Kidney (tissue), 14 donors: ENCODE data around the gene GLG1. TPM values are rescaled to one million over a fixed set of nuclear protein-coding genes. Genes with fewer than 3 reads are reported as not detected.
A peak's percentile ranks its signal among the peaks of the same experiment; 100 is the strongest.

Experiments used
- DNase-seq, 5 donors: peaks; one replicate each; pipeline ENCODE4 v3.0.0-alpha.2; 2013 to 2020
- FAIRE-seq: peaks from 2 replicates; lab custom pipeline; 2012; peaks lifted over from hg19 to GRCh38; lab: Jason Lieb, UNC
- H3K27ac ChIP-seq, 2 donors: one replicate each; pipeline ENCODE4 v1.7.0; 2013; ENCODE audit warnings: low read depth in 2 of 2, low read length in 2 of 2, inconsistent platforms in 1 of 2
- H3K27me3 ChIP-seq: one replicate; pipeline ENCODE4 v1.7.1; 2013; ENCODE audit warnings: low read length, inconsistent platforms; ENCODE audit not compliant: control insufficient read depth, insufficient read depth
- H3K36me3 ChIP-seq, 3 donors: one replicate each; pipeline versions ENCODE4 v1.7.0 to v1.7.1; 2013; ENCODE audit warnings: low read length in 3 of 3, control low read depth in 1 of 3, inconsistent platforms in 1 of 3; ENCODE audit not compliant: insufficient read depth in 3 of 3, control insufficient read depth in 2 of 3
- H3K4me1 ChIP-seq, 3 donors: one replicate each; pipeline versions ENCODE4 v1.7.0 to v1.7.1; 2013; ENCODE audit warnings: low read length in 3 of 3, inconsistent platforms in 1 of 3, low read depth in 1 of 3; ENCODE audit not compliant: control insufficient read depth in 2 of 3, insufficient read depth in 2 of 3
- H3K4me3 ChIP-seq, 3 donors: one replicate each; pipeline versions ENCODE4 v1.7.0 to v1.8.1; 2013; ENCODE audit warnings: low read length in 3 of 3, control low read depth in 1 of 3, inconsistent platforms in 1 of 3
- H3K9ac ChIP-seq, 3 donors: one replicate each; pipeline versions ENCODE4 v1.7.0 to v1.7.1; 2013; ENCODE audit warnings: low read length in 3 of 3, control low read depth in 1 of 3, inconsistent platforms in 1 of 3
- H3K9me3 ChIP-seq, 3 donors: one replicate each; pipeline versions ENCODE4 v1.7.0 to v1.7.1; 2013; ENCODE audit warnings: low read length in 3 of 3, control low read depth in 1 of 3, inconsistent platforms in 1 of 3; ENCODE audit not compliant: control insufficient read depth in 2 of 3, insufficient read depth in 1 of 3
- intact Hi-C: fragments of 100-400 bp; cut with DNase I; formaldehyde crosslinking; loops from one replicate; pipeline ENCODE4 v1.11.1; 2022
- polyA plus RNA-seq: library from polyadenylated mRNA; stranded (reverse); fragments of 350-450 nt; fragmentation: Illumina TruSeq; extraction: RNeasy Lipid Tissue Mini Kit (QIAGEN cat#74804); gene quantifications from one replicate; pipeline ENCODE4 v1.2.3, GENCODE V29; 2014; ENCODE audit warnings: low read depth, low replicate concordance; ENCODE audit not compliant: insufficient read depth
- total RNA-seq: library from RNA; stranded (reverse); fragmentation: NEBNext Ultra II Directional; extraction: Animal tissue kit (Norgen Biotek cat#: 25700); gene quantifications from one replicate; pipeline ENCODE4 v1.2.1, GENCODE V29; 2021
- TF ChIP-seq, protein P1 (sequence below): IDR thresholded peaks from 3 replicates; pipeline ENCODE4 v1.5.1; 2012; ENCODE audit warnings: mild to moderate bottlenecking, moderate library complexity, borderline replicate concordance; ENCODE audit not compliant: insufficient read depth; ENCODE audit errors: extremely low read depth
- donor health status: control.
- donor health status: control.
- donor health status: control.
- donor health status: control.
- donor health status: control.
- donor health status: DM: yes; HTN: yes; CAD: no.
- donor health status: Normal renal cell carcinoma (clear cell type).

The GLG1 gene
- total and polyA plus RNA-seq, 2 donors from 2014 or later = 58.8 to 167 TPM

DNA sequence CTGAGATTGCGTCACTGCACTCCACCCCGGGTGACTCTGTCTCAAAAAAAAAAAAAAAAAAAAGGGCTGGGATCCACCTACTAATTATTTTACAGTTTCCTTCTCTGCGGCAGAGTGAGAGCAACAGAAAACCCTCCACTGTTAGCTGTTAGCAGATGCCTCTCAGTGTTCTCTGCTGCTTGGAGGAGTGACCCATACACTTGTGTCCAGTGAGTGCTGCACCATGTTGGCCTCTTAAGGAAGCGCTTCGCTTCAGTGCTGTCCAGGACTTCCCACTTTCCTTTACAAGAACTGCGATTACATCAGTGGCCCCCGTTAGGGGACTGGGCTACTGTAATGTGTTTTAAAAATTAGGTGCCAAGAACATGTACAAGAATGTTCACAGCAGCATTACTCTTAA is 167.2 kb downstream of the GLG1 start:
- FAIRE-seq (no peak), DNase-seq (no peak)
- no peak overlapping the region for H3K27ac ChIP-seq
- H3K4me1 ChIP-seq = peaks cover 0 to 6% (median 3%) of the 10 kb centered on the region in 3 donors
- H3K36me3 ChIP-seq = peaks cover 0 to 13% (median 4%) of the 10 kb centered on the region in 3 donors
- no peak overlapping the region for H3K9ac ChIP-seq
- TF ChIP-seq, protein P1, sequence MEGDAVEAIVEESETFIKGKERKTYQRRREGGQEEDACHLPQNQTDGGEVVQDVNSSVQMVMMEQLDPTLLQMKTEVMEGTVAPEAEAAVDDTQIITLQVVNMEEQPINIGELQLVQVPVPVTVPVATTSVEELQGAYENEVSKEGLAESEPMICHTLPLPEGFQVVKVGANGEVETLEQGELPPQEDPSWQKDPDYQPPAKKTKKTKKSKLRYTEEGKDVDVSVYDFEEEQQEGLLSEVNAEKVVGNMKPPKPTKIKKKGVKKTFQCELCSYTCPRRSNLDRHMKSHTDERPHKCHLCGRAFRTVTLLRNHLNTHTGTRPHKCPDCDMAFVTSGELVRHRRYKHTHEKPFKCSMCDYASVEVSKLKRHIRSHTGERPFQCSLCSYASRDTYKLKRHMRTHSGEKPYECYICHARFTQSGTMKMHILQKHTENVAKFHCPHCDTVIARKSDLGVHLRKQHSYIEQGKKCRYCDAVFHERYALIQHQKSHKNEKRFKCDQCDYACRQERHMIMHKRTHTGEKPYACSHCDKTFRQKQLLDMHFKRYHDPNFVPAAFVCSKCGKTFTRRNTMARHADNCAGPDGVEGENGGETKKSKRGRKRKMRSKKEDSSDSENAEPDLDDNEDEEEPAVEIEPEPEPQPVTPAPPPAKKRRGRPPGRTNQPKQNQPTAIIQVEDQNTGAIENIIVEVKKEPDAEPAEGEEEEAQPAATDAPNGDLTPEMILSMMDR = no peak
- intact Hi-C loops = no loop called here
- no peaks in the 10 kb centered on the region for H3K27me3 ChIP-seq
- no peaks in the 10 kb centered on the region for H3K9me3 ChIP-seq
- H3K4me3 ChIP-seq = no peak overlapping the region

DNA sequence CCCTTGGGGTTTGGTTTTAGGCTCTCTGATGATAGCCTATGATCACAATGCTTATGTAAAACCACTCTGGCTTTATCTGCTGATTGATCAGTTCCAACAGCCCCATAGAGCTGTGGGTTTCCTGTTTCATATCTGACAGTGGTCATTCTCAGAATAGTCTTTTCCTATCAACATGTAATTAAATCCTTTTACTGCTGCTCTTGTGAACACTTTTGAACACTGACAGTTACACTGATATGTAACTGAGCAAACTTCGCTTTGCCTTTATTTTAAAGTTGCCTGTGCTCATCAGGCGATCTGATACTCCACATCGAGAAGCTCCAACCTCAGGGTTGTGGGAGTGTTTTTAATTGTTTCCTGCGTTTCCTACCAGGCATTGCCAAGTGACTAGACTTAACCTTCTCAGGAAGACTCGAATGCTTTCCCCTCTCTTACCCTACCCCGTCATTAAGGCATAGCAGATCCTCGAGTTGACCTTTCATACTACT is 168.4 kb downstream of the GLG1 start:
- H3K4me3 ChIP-seq = no peak overlapping the region
- TF ChIP-seq, protein P1 = no peak
- intact Hi-C loops = no loop called here
- no peaks in the 10 kb centered on the region for H3K9me3 ChIP-seq
- peaks cover 0 to 13% (median 4%) of the 10 kb centered on the region in 3 donors for H3K36me3 ChIP-seq
- no peak overlapping the region for H3K27ac ChIP-seq
- FAIRE-seq (no peak), DNase-seq (peak in 2 of 5 donors; percentile 24 to 30)
- H3K27me3 ChIP-seq = no peaks in the 10 kb centered on the region
- no peak overlapping the region for H3K9ac ChIP-seq
- H3K4me1 ChIP-seq = peaks cover 0 to 6% (median 3%) of the 10 kb centered on the region in 3 donors

DNA sequence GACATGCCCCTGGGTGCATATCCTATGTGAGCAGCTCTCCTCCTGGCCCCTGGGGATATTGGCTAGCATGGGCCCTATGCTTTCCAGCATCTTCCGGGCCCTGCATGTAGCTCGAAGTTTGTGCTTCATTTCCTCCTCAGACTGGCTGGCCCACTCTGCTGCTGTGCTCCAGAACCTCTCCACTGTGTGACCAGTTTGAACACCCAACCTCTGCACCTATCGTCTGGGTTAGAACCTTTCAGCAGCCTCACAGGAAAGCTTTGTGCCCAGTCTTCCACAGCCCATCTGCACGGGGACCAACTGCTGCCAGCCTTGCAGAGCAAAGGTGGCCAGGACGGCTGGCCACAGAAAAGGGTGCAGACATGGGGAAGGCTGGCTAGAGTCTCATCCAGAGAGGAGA is 175.4 kb downstream of the GLG1 start:
- Histone ChIP-seq H3K4me1 (no peaks in the 10 kb centered on the region), H3K27ac (no peak overlapping the region), H3K27me3 (no peaks in the 10 kb centered on the region), H3K4me3 (no peak overlapping the region), H3K9ac (no peak overlapping the region), H3K36me3 (no peaks in the 10 kb centered on the region), H3K9me3 (no peaks in the 10 kb centered on the region)
- FAIRE-seq (no peak), DNase-seq (no peak)
- intact Hi-C loops = no loop called here
- TF ChIP-seq, protein P1 = no peak
